Measurements from ENCODE around the gene PRDM16. TPM values are rescaled to one million over a fixed set of nuclear protein-coding genes. Genes with fewer than 3 reads are reported as not detected.

PRDM16 gene
- total RNA-seq, 2 experiments from 2014 or later = not detected

GRCh38 chr1:3148171-3148570 is 79.2 kb downstream of the PRDM16 start:
- TF ChIP-seq, protein P1, sequence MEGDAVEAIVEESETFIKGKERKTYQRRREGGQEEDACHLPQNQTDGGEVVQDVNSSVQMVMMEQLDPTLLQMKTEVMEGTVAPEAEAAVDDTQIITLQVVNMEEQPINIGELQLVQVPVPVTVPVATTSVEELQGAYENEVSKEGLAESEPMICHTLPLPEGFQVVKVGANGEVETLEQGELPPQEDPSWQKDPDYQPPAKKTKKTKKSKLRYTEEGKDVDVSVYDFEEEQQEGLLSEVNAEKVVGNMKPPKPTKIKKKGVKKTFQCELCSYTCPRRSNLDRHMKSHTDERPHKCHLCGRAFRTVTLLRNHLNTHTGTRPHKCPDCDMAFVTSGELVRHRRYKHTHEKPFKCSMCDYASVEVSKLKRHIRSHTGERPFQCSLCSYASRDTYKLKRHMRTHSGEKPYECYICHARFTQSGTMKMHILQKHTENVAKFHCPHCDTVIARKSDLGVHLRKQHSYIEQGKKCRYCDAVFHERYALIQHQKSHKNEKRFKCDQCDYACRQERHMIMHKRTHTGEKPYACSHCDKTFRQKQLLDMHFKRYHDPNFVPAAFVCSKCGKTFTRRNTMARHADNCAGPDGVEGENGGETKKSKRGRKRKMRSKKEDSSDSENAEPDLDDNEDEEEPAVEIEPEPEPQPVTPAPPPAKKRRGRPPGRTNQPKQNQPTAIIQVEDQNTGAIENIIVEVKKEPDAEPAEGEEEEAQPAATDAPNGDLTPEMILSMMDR (conservative IDR thresholded peaks at IDR 0.05; ENCODE audit: low read length) = no peak
- TF ChIP-seq EZH2phosphoT487 (IDR thresholded peaks at IDR 0.05; ENCODE audit: borderline replicate concordance, low read depth, low read length) = no peak
- intact Hi-C loops (cut with micrococcal nuclease; ENCODE audit: unreplicated experiment) = no loop called here
- POLR2A ChIA-PET = no interaction called here

DNA sequence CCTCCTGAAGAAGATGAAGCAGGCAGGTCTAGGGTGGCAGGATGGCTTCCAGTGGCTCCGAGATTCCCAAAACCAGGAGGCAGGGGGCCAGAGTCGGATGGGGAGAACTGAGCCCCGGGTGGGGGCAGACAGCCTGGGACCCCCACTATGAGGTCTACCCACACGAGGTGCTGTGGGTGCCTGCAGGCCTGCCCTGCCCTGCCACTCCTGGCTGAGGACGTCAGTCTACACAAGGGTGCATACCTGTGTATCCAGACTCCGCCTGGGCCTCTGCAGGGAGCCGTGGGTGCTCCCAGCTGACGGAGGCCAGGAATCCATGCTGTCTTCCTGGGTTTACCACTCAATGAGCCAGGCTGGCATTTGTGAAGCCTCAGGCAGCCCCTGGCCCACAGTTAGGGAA is 80.3 kb downstream of the PRDM16 start:
- Histone ChIP-seq H3K4me3 (ENCODE audit: low read depth, low read length, poor library complexity, severe bottlenecking) (no peak overlapping the region), H3K27ac (ENCODE audit: low read depth, low read length, poor library complexity, severe bottlenecking) (no peak overlapping the region), H3K4me1 (ENCODE audit: insufficient read depth, low read length, poor library complexity, severe bottlenecking) (no peaks in the 10 kb centered on the region), H3K9me3 (ENCODE audit: low read length) (no peaks in the 10 kb centered on the region), H3K9me2 (ENCODE audit: insufficient read depth, low read length) (no peaks in the 10 kb centered on the region), H2AFZ (ENCODE audit: low read length) (no peak overlapping the region), H3K36me3 (ENCODE audit: insufficient read depth, low read length) (no peaks in the 10 kb centered on the region), H3K4me2 (ENCODE audit: low read length) (no peak overlapping the region), H4K20me1 (ENCODE audit: insufficient read depth, low read length) (no peaks in the 10 kb centered on the region), H3K79me2 (ENCODE audit: insufficient read depth, low read depth, low read length) (no peaks in the 10 kb centered on the region)
- BruUV-seq (replicated peaks) = no TSS peak
- intact Hi-C loops (cut with micrococcal nuclease; ENCODE audit: unreplicated experiment) = no loop called here
- no peak for DNase-seq (ENCODE audit: low spot score)
- ChIA-PET POLR2A (no interaction called here), CTCF (ENCODE audit: unreplicated experiment) (no interaction called here)
- TF ChIP-seq, protein P1 (conservative IDR thresholded peaks at IDR 0.05; ENCODE audit: low read length) = no peak
- TF ChIP-seq EZH2phosphoT487 (IDR thresholded peaks at IDR 0.05; ENCODE audit: borderline replicate concordance, low read depth, low read length) = no peak

More at GRCh38 chr1:3148171-3148570, 79.2 kb downstream of the PRDM16 start:
- CTCF ChIA-PET (ENCODE audit: unreplicated experiment) = no interaction called here
- H3K4me2 ChIP-seq (ENCODE audit: low read length) = no peak overlapping the region
- no peaks in the 10 kb centered on the region for H3K9me3 ChIP-seq (ENCODE audit: low read length)
- no peak for DNase-seq (ENCODE audit: low spot score)
- no peaks in the 10 kb centered on the region for H3K79me2 ChIP-seq (ENCODE audit: insufficient read depth, low read depth, low read length)
- no peak overlapping the region for H2AFZ ChIP-seq (ENCODE audit: low read length)
- no peaks in the 10 kb centered on the region for H3K9me2 ChIP-seq (ENCODE audit: insufficient read depth, low read length)
- no peaks in the 10 kb centered on the region for H3K4me1 ChIP-seq (ENCODE audit: insufficient read depth, low read length, poor library complexity, severe bottlenecking)
- no peaks in the 10 kb centered on the region for H3K36me3 ChIP-seq (ENCODE audit: insufficient read depth, low read length)
- H3K27ac ChIP-seq (ENCODE audit: low read depth, low read length, poor library complexity, severe bottlenecking) = no peak overlapping the region
- no peaks in the 10 kb centered on the region for H4K20me1 ChIP-seq (ENCODE audit: insufficient read depth, low read length)
- BruUV-seq (replicated peaks) = no TSS peak
- no peak overlapping the region for H3K4me3 ChIP-seq (ENCODE audit: low read depth, low read length, poor library complexity, severe bottlenecking)

DNA sequence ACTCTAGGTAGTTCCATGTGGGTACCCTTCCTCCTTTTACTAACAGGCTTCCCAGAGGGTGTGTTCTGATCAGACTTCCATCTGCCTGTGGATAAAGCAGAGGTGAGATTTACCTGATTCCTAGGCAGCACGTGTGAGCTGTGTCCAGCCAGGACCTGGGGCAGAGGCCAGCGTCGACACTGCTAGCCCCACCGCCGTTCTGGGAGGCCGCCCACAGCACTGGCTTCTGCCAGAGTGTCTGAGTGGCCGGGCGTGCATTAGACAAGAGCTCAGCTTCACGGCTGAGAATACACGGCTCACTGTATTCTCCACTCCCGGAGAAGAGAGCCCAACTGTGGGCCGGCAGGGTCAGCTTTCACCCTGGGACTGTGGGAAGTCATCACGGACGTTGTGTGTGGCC is 82.5 kb downstream of the PRDM16 start:
- H3K79me2 ChIP-seq (ENCODE audit: insufficient read depth, low read depth, low read length) = no peaks in the 10 kb centered on the region
- no peak for TF ChIP-seq EZH2phosphoT487 (IDR thresholded peaks at IDR 0.05; ENCODE audit: borderline replicate concordance, low read depth, low read length)
- TF ChIP-seq, protein P1 (conservative IDR thresholded peaks at IDR 0.05; ENCODE audit: low read length) = no peak
- no peak overlapping the region for H3K4me2 ChIP-seq (ENCODE audit: low read length)
- no peaks in the 10 kb centered on the region for H3K4me1 ChIP-seq (ENCODE audit: insufficient read depth, low read length, poor library complexity, severe bottlenecking)
- ChIA-PET POLR2A (no interaction called here), CTCF (ENCODE audit: unreplicated experiment) (no interaction called here)
- DNase-seq (ENCODE audit: low spot score) = no peak
- H3K27ac ChIP-seq (ENCODE audit: low read depth, low read length, poor library complexity, severe bottlenecking) = no peak overlapping the region
- intact Hi-C loops (cut with micrococcal nuclease; ENCODE audit: unreplicated experiment) = no loop called here
- no peaks in the 10 kb centered on the region for H4K20me1 ChIP-seq (ENCODE audit: insufficient read depth, low read length)
- H3K36me3 ChIP-seq (ENCODE audit: insufficient read depth, low read length) = no peaks in the 10 kb centered on the region
- no peaks in the 10 kb centered on the region for H3K9me2 ChIP-seq (ENCODE audit: insufficient read depth, low read length)
- H3K4me3 ChIP-seq (ENCODE audit: low read depth, low read length, poor library complexity, severe bottlenecking) = no peak overlapping the region
- H3K9me3 ChIP-seq (ENCODE audit: low read length) = no peaks in the 10 kb centered on the region
- no TSS peak for BruUV-seq (replicated peaks)
- H2AFZ ChIP-seq (ENCODE audit: low read length) = no peak overlapping the region
